Thyroid gland (tissue), 4 donors: ENCODE results near the gene ABI2.

Experiments
- POLR2A ChIP-seq, 2 donors: fragments of 450-650 bp; IDR thresholded peaks; one replicate each; pipeline ENCODE4 v1.6.1; 2017; ENCODE audit warnings: antibody characterized with exemption in 2 of 2, mild to moderate bottlenecking in 2 of 2, moderate library complexity in 1 of 2
- TF ChIP-seq, protein P1 (sequence below), 6 experiments: fragments of 200-600 bp in 3 of 6; fragments of 450-650 bp in 3 of 6; sonication (generic) in 3 of 6; IDR thresholded peaks; one replicate each; pipeline ENCODE4 v1.5.1; 2016 to 2019; ENCODE audit warnings: antibody characterized with exemption in 6 of 6, mild to moderate bottlenecking in 2 of 6, inconsistent platforms in 1 of 6, moderate library complexity in 1 of 6

GRCh38 chr2:203366639-203367466, 38.7 kb downstream of the ABI2 start:
- TF ChIP-seq, protein P1, sequence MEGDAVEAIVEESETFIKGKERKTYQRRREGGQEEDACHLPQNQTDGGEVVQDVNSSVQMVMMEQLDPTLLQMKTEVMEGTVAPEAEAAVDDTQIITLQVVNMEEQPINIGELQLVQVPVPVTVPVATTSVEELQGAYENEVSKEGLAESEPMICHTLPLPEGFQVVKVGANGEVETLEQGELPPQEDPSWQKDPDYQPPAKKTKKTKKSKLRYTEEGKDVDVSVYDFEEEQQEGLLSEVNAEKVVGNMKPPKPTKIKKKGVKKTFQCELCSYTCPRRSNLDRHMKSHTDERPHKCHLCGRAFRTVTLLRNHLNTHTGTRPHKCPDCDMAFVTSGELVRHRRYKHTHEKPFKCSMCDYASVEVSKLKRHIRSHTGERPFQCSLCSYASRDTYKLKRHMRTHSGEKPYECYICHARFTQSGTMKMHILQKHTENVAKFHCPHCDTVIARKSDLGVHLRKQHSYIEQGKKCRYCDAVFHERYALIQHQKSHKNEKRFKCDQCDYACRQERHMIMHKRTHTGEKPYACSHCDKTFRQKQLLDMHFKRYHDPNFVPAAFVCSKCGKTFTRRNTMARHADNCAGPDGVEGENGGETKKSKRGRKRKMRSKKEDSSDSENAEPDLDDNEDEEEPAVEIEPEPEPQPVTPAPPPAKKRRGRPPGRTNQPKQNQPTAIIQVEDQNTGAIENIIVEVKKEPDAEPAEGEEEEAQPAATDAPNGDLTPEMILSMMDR (IDR thresholded peaks at IDR 0.05) = no peak
- no peak for TF ChIP-seq POLR2A (IDR thresholded peaks at IDR 0.05)
